ENCODE measurements around the gene PRIM2.
"Not testable (repeated sequence)": the region's sequence is repeated elsewhere in the genome, so short reads cannot be mapped to it uniquely, and the experiment has no call there.

Gene PRIM2

DNA sequence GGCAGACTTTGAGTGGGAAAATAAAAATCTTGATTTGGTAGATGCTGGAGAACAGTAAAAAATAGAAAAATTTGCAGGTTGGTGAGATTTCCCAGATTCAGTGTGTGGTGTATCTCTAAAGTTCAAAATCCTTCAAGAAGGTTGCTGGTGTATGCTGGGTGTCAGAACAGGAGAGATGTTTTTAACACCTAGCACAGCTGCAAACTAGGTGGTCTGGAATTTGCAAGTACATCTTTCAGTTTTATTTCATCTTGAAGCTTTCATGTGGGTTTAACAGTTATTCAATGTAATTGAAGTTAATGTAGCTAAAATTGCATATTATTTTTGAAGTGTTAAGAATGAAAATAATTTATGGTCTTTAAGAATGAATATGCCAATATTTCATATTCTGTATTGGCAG is 40.9 kb downstream of the PRIM2 start:
- CTCF ChIA-PET; DNase-seq; H3K27ac ChIP-seq (ENCODE audit: insufficient read depth in 1 of 2, low read depth in 1 of 2, low read length in 2 of 2, poor library complexity in 1 of 2, severe bottlenecking in 2 of 2); H3K4me1 ChIP-seq (ENCODE audit: control extremely low read depth in 1 of 4, control insufficient read depth in 4 of 4, insufficient read depth in 4 of 4, low read length in 3 of 4); H3K4me3 ChIP-seq (ENCODE audit: control insufficient read depth in 1 of 7, extremely low read depth in 1 of 7, insufficient read depth in 4 of 7, low read depth in 2 of 7, low read length in 6 of 7); H3K9me3 ChIP-seq (ENCODE audit: control extremely low read depth in 1 of 5, control insufficient read depth in 4 of 5, insufficient read depth in 2 of 5, low read depth in 1 of 5, low read length in 4 of 5); H3K27me3 ChIP-seq (replicated peaks in 2 of 5; ENCODE audit: control insufficient read depth in 4 of 5, insufficient read depth in 5 of 5, low read length in 4 of 5); H3K36me3 ChIP-seq (ENCODE audit: control insufficient read depth in 4 of 4, insufficient read depth in 4 of 4, low read length in 3 of 4); POLR2A ChIA-PET: not testable (repeated sequence)

DNA sequence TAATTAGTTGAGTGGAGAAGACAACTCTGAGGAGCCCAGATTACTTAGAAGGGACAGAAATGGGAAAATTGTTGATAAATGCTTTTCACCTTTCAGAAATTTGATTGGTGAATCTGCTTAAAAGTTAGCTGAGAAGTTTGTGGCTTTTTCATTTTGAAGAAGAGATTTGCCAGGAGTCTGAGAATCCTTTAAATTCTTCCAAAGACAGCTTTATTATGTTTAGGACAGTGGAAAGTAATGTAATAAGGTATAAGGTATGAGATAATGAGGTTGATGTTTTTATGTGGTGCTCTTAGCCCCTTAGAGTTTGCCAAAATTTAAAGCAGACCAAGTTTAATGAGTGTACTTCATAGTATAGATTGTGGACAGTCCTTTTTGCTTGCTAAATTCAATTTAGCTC is 42.3 kb downstream of the PRIM2 start:
- H3K36me3 ChIP-seq (ENCODE audit: control insufficient read depth in 4 of 4, insufficient read depth in 4 of 4, low read length in 3 of 4); H3K9me3 ChIP-seq (ENCODE audit: control extremely low read depth in 1 of 5, control insufficient read depth in 4 of 5, insufficient read depth in 2 of 5, low read depth in 1 of 5, low read length in 4 of 5); DNase-seq; H3K4me3 ChIP-seq (ENCODE audit: control insufficient read depth in 1 of 7, extremely low read depth in 1 of 7, insufficient read depth in 4 of 7, low read depth in 2 of 7, low read length in 6 of 7); H3K27me3 ChIP-seq (replicated peaks in 2 of 5; ENCODE audit: control insufficient read depth in 4 of 5, insufficient read depth in 5 of 5, low read length in 4 of 5); POLR2A ChIA-PET; CTCF ChIA-PET; H3K27ac ChIP-seq (ENCODE audit: insufficient read depth in 1 of 2, low read depth in 1 of 2, low read length in 2 of 2, poor library complexity in 1 of 2, severe bottlenecking in 2 of 2); H3K4me1 ChIP-seq (ENCODE audit: control extremely low read depth in 1 of 4, control insufficient read depth in 4 of 4, insufficient read depth in 4 of 4, low read length in 3 of 4): not testable (repeated sequence)

DNA sequence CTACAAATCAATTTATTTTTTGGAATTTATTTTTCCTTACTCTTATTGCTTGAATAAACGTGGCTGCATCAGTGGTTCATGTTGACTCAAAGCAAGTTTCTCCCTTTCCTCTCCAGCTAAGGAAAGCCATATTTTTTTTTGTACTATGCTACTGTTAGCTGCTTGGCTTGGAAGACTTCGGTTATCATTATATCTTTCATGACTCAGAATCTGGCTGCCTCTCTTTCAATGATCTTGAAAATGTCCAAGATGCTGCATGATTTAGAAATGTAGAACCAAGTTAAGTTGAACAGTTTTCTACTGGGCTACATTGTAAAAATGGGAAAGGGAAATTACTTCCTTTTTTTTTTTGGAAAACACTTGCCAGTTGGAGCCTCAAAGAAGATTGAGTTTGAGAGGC is 44.9 kb downstream of the PRIM2 start:
- H3K9me3 ChIP-seq (ENCODE audit: control extremely low read depth in 1 of 5, control insufficient read depth in 4 of 5, insufficient read depth in 2 of 5, low read depth in 1 of 5, low read length in 4 of 5); POLR2A ChIA-PET; H3K4me1 ChIP-seq (ENCODE audit: control extremely low read depth in 1 of 4, control insufficient read depth in 4 of 4, insufficient read depth in 4 of 4, low read length in 3 of 4); H3K27ac ChIP-seq (ENCODE audit: insufficient read depth in 1 of 2, low read depth in 1 of 2, low read length in 2 of 2, poor library complexity in 1 of 2, severe bottlenecking in 2 of 2); H3K4me3 ChIP-seq (ENCODE audit: control insufficient read depth in 1 of 7, extremely low read depth in 1 of 7, insufficient read depth in 4 of 7, low read depth in 2 of 7, low read length in 6 of 7); H3K36me3 ChIP-seq (ENCODE audit: control insufficient read depth in 4 of 4, insufficient read depth in 4 of 4, low read length in 3 of 4); DNase-seq; H3K27me3 ChIP-seq (replicated peaks in 2 of 5; ENCODE audit: control insufficient read depth in 4 of 5, insufficient read depth in 5 of 5, low read length in 4 of 5); CTCF ChIA-PET: not testable (repeated sequence)
- no CpG with 5 or more reads among the region's 2 CpGs for WGBS (ENCODE audit: insufficient coverage)

DNA sequence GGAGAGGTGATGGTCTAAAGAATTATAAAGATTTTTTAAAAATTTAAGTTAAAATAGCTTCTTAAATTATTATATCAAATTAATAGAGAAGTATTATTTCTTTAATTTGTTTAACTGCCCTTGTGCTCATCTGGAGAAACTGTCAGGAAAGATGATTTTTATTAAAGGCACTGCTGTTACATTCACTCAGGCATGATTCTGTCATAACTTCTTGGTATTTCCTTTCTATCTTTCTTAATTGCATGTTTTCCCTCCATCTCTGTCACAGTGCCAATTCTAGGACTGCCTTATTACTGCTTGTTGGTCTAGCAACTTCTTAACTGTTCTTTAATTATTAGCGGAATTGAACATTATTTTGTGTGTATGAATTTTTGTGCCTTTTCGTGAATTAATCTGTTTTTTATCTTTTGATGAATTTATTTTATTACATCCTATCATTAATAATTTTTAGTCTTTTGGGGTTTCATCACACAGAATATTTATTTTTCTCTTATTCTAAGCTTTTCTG is 47.7 kb downstream of the PRIM2 start:
- CTCF ChIA-PET; H3K27me3 ChIP-seq (replicated peaks in 2 of 5; ENCODE audit: control insufficient read depth in 4 of 5, insufficient read depth in 5 of 5, low read length in 4 of 5); H3K36me3 ChIP-seq (ENCODE audit: control insufficient read depth in 4 of 4, insufficient read depth in 4 of 4, low read length in 3 of 4); H3K4me1 ChIP-seq (ENCODE audit: control extremely low read depth in 1 of 4, control insufficient read depth in 4 of 4, insufficient read depth in 4 of 4, low read length in 3 of 4); H3K9me3 ChIP-seq (ENCODE audit: control extremely low read depth in 1 of 5, control insufficient read depth in 4 of 5, insufficient read depth in 2 of 5, low read depth in 1 of 5, low read length in 4 of 5); H3K27ac ChIP-seq (ENCODE audit: insufficient read depth in 1 of 2, low read depth in 1 of 2, low read length in 2 of 2, poor library complexity in 1 of 2, severe bottlenecking in 2 of 2); DNase-seq; POLR2A ChIA-PET; H3K4me3 ChIP-seq (ENCODE audit: control insufficient read depth in 1 of 7, extremely low read depth in 1 of 7, insufficient read depth in 4 of 7, low read depth in 2 of 7, low read length in 6 of 7): not testable (repeated sequence)
- no CpG with 5 or more reads among the region's 2 CpGs for WGBS (ENCODE audit: insufficient coverage)

DNA sequence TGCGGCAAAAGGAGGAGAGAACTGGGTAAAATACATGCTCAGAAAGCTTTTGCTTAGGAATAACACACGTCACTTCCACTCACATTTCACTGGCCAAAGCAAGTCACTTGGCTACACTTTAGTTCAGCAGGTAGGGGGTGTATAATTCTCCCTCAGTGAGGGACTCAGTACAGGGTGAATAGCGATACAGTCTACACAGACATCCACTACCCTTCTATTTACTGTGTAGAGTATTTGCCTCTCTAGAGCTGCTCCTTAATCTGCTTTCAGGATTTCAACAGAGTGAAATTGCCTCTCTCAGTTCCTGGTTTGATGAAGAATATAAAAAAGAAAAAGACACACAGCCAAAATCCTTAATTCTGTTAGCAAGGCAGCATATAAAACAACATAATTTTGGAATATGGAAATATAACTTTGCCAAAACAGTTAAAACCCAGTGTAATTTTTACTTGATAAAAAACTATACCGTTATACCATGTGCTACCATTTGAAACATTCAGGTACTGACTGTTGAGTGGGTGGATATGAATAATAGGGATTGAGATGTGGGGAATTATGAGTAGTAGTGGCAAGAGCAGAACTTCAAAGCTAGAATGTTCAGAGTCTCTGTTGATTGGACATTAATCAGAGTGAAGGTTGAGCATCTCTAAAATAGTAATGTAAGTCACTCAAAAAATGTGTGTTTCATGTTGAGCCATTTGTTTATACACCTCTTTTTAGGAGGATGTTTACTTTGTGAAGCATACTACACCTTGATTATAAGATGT is 51.7 kb downstream of the PRIM2 start:
- POLR2A ChIA-PET; CTCF ChIA-PET; H3K4me3 ChIP-seq (ENCODE audit: control insufficient read depth in 1 of 7, extremely low read depth in 1 of 7, insufficient read depth in 4 of 7, low read depth in 2 of 7, low read length in 6 of 7); H3K4me1 ChIP-seq (ENCODE audit: control extremely low read depth in 1 of 4, control insufficient read depth in 4 of 4, insufficient read depth in 4 of 4, low read length in 3 of 4); H3K9me3 ChIP-seq (ENCODE audit: control extremely low read depth in 1 of 5, control insufficient read depth in 4 of 5, insufficient read depth in 2 of 5, low read depth in 1 of 5, low read length in 4 of 5); H3K27ac ChIP-seq (ENCODE audit: insufficient read depth in 1 of 2, low read depth in 1 of 2, low read length in 2 of 2, poor library complexity in 1 of 2, severe bottlenecking in 2 of 2); DNase-seq; H3K36me3 ChIP-seq (ENCODE audit: control insufficient read depth in 4 of 4, insufficient read depth in 4 of 4, low read length in 3 of 4); H3K27me3 ChIP-seq (replicated peaks in 2 of 5; ENCODE audit: control insufficient read depth in 4 of 5, insufficient read depth in 5 of 5, low read length in 4 of 5): not testable (repeated sequence)
- WGBS (ENCODE audit: insufficient coverage): 100% methylated on average over 1 of the region's 4 CpGs

DNA sequence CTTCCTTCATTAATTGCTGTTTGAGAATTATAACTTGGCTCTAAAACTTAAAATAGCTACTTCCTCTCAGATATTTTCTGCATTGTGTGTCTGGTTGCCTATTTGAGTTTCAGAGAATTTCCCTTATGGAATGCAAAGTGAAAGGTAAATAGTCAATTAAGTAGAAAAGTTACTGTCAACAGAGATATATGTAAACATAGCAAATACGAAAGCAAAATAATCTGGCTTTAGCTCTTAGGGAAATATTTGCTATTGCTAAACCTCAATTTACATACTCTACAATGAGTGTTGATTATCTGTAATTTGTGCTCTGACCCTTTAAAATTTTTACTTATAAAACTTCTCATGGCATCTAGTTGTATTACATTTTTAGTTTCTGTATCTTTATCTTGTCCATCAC is 54.3 kb downstream of the PRIM2 start:
- H3K4me3 ChIP-seq (ENCODE audit: control insufficient read depth in 1 of 7, extremely low read depth in 1 of 7, insufficient read depth in 4 of 7, low read depth in 2 of 7, low read length in 6 of 7); H3K4me1 ChIP-seq (ENCODE audit: control extremely low read depth in 1 of 4, control insufficient read depth in 4 of 4, insufficient read depth in 4 of 4, low read length in 3 of 4); CTCF ChIA-PET; DNase-seq; H3K9me3 ChIP-seq (ENCODE audit: control extremely low read depth in 1 of 5, control insufficient read depth in 4 of 5, insufficient read depth in 2 of 5, low read depth in 1 of 5, low read length in 4 of 5); H3K27ac ChIP-seq (ENCODE audit: insufficient read depth in 1 of 2, low read depth in 1 of 2, low read length in 2 of 2, poor library complexity in 1 of 2, severe bottlenecking in 2 of 2); POLR2A ChIA-PET; H3K36me3 ChIP-seq (ENCODE audit: control insufficient read depth in 4 of 4, insufficient read depth in 4 of 4, low read length in 3 of 4); H3K27me3 ChIP-seq (replicated peaks in 2 of 5; ENCODE audit: control insufficient read depth in 4 of 5, insufficient read depth in 5 of 5, low read length in 4 of 5): not testable (repeated sequence)
- no CpG with 5 or more reads among the region's 1 CpG for WGBS (ENCODE audit: insufficient coverage)

DNA sequence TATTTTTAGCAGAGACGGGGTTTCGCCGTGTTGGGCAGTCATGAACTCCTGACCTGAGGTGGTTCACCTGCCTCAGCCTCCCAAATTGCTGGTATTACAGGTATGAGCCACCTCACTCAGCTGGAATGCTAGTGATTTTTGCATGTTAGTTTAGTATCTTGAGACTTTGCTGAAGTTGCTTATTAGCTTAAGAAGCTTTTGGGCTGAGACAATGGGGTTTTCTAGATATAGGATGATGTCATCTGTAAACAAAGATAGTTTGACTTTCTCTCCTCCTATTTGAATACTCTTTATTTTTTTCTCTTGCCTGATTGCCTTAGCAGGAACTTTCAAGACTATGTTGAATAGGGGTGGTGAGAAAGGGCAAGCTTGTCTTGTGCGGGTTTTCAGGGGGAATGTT is 57.3 kb downstream of the PRIM2 start:
- DNase-seq; CTCF ChIA-PET; H3K27ac ChIP-seq (ENCODE audit: insufficient read depth in 1 of 2, low read depth in 1 of 2, low read length in 2 of 2, poor library complexity in 1 of 2, severe bottlenecking in 2 of 2); H3K36me3 ChIP-seq (ENCODE audit: control insufficient read depth in 4 of 4, insufficient read depth in 4 of 4, low read length in 3 of 4); POLR2A ChIA-PET; H3K4me3 ChIP-seq (ENCODE audit: control insufficient read depth in 1 of 7, extremely low read depth in 1 of 7, insufficient read depth in 4 of 7, low read depth in 2 of 7, low read length in 6 of 7); H3K9me3 ChIP-seq (ENCODE audit: control extremely low read depth in 1 of 5, control insufficient read depth in 4 of 5, insufficient read depth in 2 of 5, low read depth in 1 of 5, low read length in 4 of 5); H3K4me1 ChIP-seq (ENCODE audit: control extremely low read depth in 1 of 4, control insufficient read depth in 4 of 4, insufficient read depth in 4 of 4, low read length in 3 of 4); H3K27me3 ChIP-seq (replicated peaks in 2 of 5; ENCODE audit: control insufficient read depth in 4 of 5, insufficient read depth in 5 of 5, low read length in 4 of 5): not testable (repeated sequence)
- no CpG with 5 or more reads among the region's 4 CpGs for WGBS (ENCODE audit: insufficient coverage)
